Effector memory CD4-positive, alpha-beta T cell (primary cell): ENCODE measurements around the gene WFIKKN1.
"Not testable (repeated sequence)": the region's sequence is repeated elsewhere in the genome, so short reads cannot be mapped to it uniquely, and the experiment has no call there.

Experiments used
- DNase-seq, 3 donors: peaks; one replicate each; pipeline ENCODE4 v3.0.0-alpha.2; 2020
- H3K27ac ChIP-seq: 2 replicates; pipeline ENCODE4 v1.7.0; 2013; ENCODE audit warnings: mild to moderate bottlenecking, low read length, moderate library complexity; ENCODE audit not compliant: insufficient read depth, poor library complexity, severe bottlenecking
- H3K27me3 ChIP-seq: replicated peaks from 2 replicates; pipeline ENCODE4 v1.7.0; 2013; ENCODE audit warnings: mild to moderate bottlenecking, low read length; ENCODE audit not compliant: insufficient read depth, control insufficient read depth, poor library complexity, severe bottlenecking
- H3K36me3 ChIP-seq: 2 replicates; pipeline ENCODE4 v1.7.0; 2013; ENCODE audit warnings: mild to moderate bottlenecking, low read length, moderate library complexity; ENCODE audit not compliant: control insufficient read depth, insufficient read depth
- H3K4me1 ChIP-seq: 2 replicates; pipeline ENCODE4 v1.7.0; 2013; ENCODE audit warnings: low read length, mild to moderate bottlenecking; ENCODE audit not compliant: control insufficient read depth, insufficient read depth, poor library complexity, severe bottlenecking
- H3K4me3 ChIP-seq: 2 replicates; pipeline ENCODE4 v1.7.0; 2013; ENCODE audit warnings: low read length, low read depth, mild to moderate bottlenecking; ENCODE audit not compliant: insufficient read depth, poor library complexity, severe bottlenecking
- H3K9me3 ChIP-seq: 2 replicates; pipeline ENCODE4 v1.7.0; 2013; ENCODE audit warnings: mild to moderate bottlenecking, low read length, moderate library complexity; ENCODE audit not compliant: control insufficient read depth

Gene WFIKKN1

DNA sequence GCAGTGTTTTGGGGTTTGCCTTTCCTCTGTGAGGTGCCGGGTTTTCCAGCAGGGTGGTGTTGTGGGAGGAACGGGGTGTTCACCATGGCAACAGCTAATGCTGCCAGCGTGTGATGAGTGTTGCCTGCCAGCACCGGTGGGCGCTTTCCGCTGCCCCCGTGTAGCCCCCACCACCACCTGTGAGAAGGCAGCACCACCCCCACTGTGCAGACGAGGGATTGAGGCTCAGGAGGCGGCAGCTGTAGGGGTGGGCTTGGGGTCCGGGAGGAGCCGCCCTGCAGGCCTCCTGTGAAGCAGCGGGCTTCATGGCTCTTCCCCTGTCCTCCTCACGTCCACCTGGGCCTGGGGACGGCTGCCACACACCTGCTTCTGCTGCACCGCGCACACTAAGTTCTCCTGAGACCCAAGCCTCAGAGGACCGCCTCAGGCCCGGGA, 35.7 kb upstream of the WFIKKN1 start:
- DNase-seq = no peak
- no peak overlapping the region for H3K4me3 ChIP-seq
- no peaks in the 10 kb centered on the region for H3K9me3 ChIP-seq
- no peaks in the 10 kb centered on the region for H3K27me3 ChIP-seq
- H3K27ac ChIP-seq = no peak overlapping the region
- H3K4me1 ChIP-seq = peaks cover 14% of the 10 kb centered on the region
- peaks cover 7% of the 10 kb centered on the region for H3K36me3 ChIP-seq

DNA sequence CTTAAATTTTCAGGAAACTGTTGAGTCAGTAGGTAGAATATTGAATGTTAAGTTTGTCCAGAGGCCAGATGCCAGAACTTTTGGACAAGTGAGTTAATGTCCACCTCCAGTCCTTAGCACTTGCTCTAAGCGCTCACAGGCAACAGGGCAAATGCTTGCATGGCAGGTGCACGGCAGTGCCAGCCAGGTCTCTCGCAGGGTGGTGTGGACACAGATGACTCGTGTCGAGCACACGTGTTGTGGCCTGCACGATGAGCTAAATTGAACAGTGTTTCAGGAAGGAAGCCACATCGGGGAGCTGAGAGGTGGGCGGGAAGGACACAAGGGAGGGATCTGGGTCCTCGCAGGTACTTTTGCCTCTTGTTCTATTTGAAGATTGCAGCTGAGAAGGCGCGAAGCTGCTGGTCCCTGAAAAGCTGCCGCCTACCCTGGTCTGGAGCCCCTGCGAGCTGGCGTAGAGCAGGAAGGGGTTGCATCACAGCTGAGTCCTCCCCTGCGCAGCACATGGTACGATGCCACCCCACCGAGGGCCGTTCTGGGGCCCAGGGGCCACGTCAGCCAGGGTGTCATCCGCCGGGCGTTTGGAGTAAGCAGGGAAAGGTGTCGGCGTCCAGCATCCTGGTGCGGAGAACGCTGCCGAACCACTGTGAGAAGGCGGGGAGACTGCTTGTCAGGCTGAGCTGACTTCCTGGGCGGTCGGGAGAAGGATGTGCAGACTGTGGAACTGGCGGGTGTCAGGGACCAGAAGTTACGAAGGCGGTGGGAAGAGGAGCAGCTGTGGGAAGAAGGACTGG, 34.6 kb upstream of the WFIKKN1 start:
- peaks cover 7% of the 10 kb centered on the region for H3K36me3 ChIP-seq
- H3K27me3 ChIP-seq = no peaks in the 10 kb centered on the region
- no peak overlapping the region for H3K27ac ChIP-seq
- H3K4me1 ChIP-seq = peaks cover 5% of the 10 kb centered on the region
- H3K4me3 ChIP-seq = no peak overlapping the region
- DNase-seq = no peak
- H3K9me3 ChIP-seq = no peaks in the 10 kb centered on the region

DNA sequence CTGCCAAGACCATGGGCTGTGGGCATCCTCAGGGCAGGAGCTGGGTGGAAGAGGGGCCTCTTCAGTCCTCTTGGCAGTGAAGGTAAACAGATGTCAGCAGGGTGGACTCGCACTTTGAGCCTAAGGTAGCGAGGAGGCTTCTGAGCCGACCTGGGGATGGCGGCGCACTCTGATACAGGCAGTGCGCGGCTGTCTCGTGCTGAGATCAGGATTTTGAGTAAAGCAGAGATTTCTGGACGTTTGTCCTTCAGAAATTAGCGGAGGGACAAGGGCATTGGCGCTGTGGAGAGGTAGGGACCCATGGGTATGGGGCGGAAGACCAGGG, 34.1 kb upstream of the WFIKKN1 start:
- H3K27me3 ChIP-seq = no peaks in the 10 kb centered on the region

DNA sequence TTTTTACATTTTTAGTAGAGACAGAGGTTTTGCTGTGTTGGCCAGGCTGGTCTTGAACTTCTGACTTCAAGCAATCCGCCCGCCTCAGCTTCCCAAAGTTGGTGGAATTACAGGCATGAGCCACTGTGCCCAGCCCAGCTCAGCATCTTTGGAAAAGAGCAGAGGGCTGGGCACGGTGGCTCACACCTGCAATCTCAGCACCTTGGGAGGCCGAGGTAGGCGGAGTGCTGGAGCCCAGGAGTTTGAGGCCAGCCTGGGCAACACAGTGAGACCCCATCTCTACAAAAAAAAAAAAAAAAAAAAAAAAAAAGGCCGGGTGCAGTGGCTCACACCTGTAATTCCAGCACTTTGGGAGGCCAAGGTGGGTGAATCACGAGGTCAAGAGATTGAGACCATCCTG, 33.1 kb upstream of the WFIKKN1 start:
- not testable (repeated sequence) for DNase-seq, H3K36me3 ChIP-seq, H3K4me1 ChIP-seq, H3K27ac ChIP-seq, H3K9me3 ChIP-seq, H3K27me3 ChIP-seq, H3K4me3 ChIP-seq

More for the DNA sequence above, 34.1 kb upstream of the WFIKKN1 start:
- no peak for DNase-seq
- Histone ChIP-seq H3K4me1 (peaks cover 2% of the 10 kb centered on the region), H3K4me3 (no peak overlapping the region), H3K36me3 (peaks cover 7% of the 10 kb centered on the region), H3K9me3 (no peaks in the 10 kb centered on the region), H3K27ac (no peak overlapping the region)

DNA sequence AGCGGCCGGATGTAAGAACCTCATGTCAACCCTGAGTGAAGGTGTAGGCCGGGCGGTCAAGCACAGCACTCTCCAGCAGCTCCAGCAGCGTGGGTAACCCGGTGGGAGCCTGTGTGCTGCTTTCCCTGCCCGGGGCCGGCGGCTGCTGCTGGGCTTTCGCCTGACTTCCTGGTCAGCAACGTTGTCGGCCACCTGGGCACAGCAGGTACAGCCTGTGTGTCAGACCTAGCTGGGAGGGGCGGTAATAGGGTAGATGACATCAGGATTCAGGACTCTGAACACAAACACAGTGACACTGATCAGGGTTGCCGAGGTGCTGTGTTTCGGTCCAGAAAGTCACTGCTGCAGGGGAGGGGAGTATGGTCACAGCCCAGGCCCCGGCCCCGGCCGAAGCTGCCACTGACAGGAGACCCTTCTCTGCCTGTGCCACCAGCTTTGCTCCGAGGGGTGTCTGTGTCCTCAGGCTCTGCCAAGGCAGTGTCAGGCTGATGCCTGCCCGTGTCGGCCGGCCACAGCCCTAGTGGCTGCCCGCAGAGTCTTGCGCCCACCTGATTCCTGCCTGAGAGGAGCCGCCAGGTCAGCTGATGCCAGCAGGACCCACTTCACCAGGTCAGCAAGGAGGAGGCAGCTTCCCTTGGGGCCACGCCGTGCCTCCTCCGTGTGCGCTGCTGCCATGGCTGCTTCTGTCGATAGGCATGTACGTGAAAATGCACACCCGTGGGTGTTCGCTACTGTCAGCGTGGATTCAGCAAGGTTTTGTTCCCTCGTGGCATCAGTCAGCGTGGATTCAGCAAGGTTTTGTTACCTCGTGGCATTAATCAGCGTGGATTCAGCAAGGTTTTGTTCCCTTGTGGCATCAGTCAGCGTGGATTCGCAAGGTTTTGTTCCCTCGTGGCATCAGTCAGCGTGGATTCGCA, 31.7 kb upstream of the WFIKKN1 start:
- no peaks in the 10 kb centered on the region for H3K27me3 ChIP-seq
- no peak overlapping the region for H3K4me3 ChIP-seq
- peaks cover 7% of the 10 kb centered on the region for H3K36me3 ChIP-seq
- H3K27ac ChIP-seq = no peak overlapping the region
- no peaks in the 10 kb centered on the region for H3K4me1 ChIP-seq
- no peak for DNase-seq
- no peaks in the 10 kb centered on the region for H3K9me3 ChIP-seq

DNA sequence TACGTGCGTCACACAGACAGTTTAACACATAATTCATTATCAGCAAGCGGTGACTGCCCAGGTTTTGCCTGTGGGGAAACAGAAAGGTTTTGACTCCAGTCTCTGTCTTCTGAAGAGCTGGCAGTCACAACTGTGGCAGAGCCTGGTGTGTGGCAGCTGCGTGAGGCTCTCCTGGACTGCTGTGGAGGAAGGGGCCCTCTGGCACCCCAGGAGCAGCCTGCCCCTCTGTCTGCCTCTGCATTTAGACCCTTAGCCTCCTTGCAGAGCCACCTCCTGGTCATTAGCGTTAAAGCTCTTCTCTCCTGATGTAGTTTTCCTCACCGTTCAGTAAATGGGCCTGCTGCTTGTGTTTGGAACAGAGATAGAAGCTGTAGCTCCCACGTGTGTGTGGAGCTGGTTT, 30.0 kb upstream of the WFIKKN1 start:
- Histone ChIP-seq H3K4me1 (no peaks in the 10 kb centered on the region), H3K4me3 (no peak overlapping the region), H3K27me3 (no peaks in the 10 kb centered on the region), H3K36me3 (peaks cover 7% of the 10 kb centered on the region), H3K9me3 (no peaks in the 10 kb centered on the region), H3K27ac (no peak overlapping the region)
- DNase-seq = no peak

DNA sequence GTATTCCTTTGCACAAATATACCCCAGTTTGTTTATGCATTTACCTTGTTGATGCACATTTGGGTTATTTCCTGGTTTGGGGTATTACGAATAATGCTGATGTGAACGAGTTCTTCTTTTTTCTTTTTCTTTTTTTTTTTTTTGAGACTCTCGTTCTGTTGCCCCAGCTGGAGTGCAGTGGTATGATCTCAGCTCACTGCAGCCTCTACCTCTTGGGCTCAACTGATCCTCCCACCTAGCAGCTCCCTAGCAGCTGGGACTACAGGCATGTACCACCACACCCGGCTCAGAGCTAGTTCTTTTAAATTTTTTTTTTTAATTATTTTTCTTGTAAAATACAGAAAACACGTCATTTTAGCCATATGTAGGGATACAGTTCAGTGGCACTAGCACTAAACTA, 26.9 kb upstream of the WFIKKN1 start:
- Histone ChIP-seq H3K36me3 (peaks cover 5% of the 10 kb centered on the region), H3K27me3 (no peaks in the 10 kb centered on the region), H3K27ac (no peak overlapping the region), H3K9me3 (no peaks in the 10 kb centered on the region), H3K4me3 (no peak overlapping the region), H3K4me1 (no peaks in the 10 kb centered on the region)
- no peak for DNase-seq

DNA sequence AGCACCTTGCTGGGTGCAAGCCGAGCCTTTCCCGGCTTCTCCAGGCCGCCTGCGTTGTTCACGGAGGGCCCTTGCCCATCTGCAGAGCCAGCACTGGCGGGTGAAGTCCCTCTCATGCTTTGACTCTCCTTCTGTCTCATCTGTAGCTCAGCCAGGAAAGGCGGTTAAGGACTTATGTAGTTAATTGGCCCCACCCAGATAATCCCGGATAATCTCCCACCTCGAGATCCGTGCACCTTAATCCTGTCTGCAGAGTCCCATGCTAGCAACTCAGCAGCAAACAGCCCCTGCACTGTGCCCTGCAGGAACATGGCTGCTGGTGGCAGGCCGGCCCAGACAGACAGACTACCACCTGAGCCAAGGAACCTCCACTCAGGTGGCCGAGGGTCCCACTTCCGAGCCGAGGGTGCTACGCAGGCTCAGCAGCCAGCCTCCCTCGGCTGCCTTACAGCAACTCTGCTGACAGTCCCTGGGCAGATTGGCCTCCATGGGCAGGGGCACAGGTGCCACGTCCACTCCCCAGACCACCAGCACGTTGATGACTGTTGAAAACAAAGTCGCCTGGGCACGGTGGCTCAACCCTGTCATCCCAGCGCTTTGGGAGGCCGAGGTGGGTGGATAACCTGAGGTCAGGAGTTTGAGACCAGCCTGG, 24.0 kb upstream of the WFIKKN1 start:
- H3K4me1 ChIP-seq = no peaks in the 10 kb centered on the region
- H3K4me3 ChIP-seq = no peak overlapping the region
- H3K27me3 ChIP-seq = no peaks in the 10 kb centered on the region
- no peaks in the 10 kb centered on the region for H3K9me3 ChIP-seq
- H3K27ac ChIP-seq = no peak overlapping the region
- H3K36me3 ChIP-seq = no peaks in the 10 kb centered on the region
- DNase-seq = no peak

DNA sequence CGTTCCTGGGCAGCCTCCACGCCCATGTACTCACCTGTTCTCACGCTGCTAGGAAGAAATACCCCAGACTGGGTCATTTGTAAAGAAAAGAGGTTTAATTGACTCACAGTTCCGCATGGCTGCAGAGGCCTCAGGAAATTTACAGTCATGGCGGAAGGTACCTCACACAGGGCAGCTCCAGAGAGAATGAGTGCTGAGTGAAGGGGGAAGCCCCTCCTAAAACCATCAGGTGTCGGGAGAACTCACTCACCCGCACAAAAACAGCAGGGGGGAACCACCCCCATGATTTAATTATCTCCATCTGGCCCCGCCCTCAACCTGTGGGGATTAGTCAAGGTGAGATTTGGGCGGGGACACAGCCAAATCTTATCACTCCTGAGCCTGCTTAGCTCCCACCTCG, 22.8 kb upstream of the WFIKKN1 start:
- no peak overlapping the region for H3K27ac ChIP-seq
- DNase-seq = no peak
- H3K36me3 ChIP-seq = peaks cover under 1% of the 10 kb centered on the region
- no peak overlapping the region for H3K4me3 ChIP-seq
- no peaks in the 10 kb centered on the region for H3K4me1 ChIP-seq
- no peaks in the 10 kb centered on the region for H3K27me3 ChIP-seq
- no peaks in the 10 kb centered on the region for H3K9me3 ChIP-seq

DNA sequence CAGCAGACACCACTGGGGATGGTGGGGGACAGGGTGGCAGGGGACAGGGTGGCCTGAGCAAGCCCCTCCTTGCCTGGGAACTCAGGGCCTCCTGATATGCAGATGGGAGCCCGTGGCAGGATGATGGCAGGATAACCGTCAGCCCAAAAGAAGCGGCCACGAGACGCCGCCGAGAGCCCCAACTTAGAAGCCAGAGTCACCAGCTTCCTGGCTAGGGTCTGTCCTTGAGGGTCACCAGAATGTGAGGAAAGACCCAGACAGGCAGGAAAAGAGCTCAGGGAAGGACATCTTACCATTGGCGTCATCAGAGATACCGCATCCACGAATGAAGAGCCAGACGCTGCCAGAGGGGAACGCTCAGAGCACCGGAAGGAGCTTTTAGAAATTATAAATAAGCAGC, 21.5 kb upstream of the WFIKKN1 start:
- H3K9me3 ChIP-seq = no peaks in the 10 kb centered on the region
- DNase-seq = no peak
- H3K27ac ChIP-seq = no peak overlapping the region
- no peaks in the 10 kb centered on the region for H3K4me1 ChIP-seq
- H3K36me3 ChIP-seq = peaks cover 5% of the 10 kb centered on the region
- no peak overlapping the region for H3K4me3 ChIP-seq
- no peaks in the 10 kb centered on the region for H3K27me3 ChIP-seq
